Mesothelial cell of epicardium (in vitro differentiated cells): ENCODE results near the gene QARS1. TPM values are rescaled to one million over a fixed set of nuclear protein-coding genes. Genes with fewer than 3 reads are reported as not detected.
A peak's percentile ranks its signal among the peaks of the same experiment; 100 is the strongest.

Source experiments
- DNase-seq, 2 experiments: peaks; one replicate each; pipeline ENCODE4 v3.0.0; 2021; ENCODE audit warnings: low spot score in 2 of 2; ENCODE audit not compliant: unreplicated experiment in 2 of 2
- H3K27ac Mint-ChIP-seq: 2 replicates; pipeline ENCODE4 v1.8.0; 2021; ENCODE audit warnings: mixed read lengths
- H3K27me3 Mint-ChIP-seq: 2 replicates; pipeline ENCODE4 v1.8.0; 2021; ENCODE audit warnings: low read depth, mixed read lengths
- H3K36me3 Mint-ChIP-seq: 2 replicates; pipeline ENCODE4 v1.8.0; 2021; ENCODE audit warnings: mixed read lengths
- H3K4me1 Mint-ChIP-seq: 2 replicates; pipeline ENCODE4 v1.8.0; 2021; ENCODE audit warnings: mixed read lengths
- H3K4me3 Mint-ChIP-seq: 2 replicates; pipeline ENCODE4 v1.8.0; 2021; ENCODE audit warnings: mild to moderate bottlenecking, moderate library complexity, mixed read lengths
- H3K9me3 Mint-ChIP-seq: 2 replicates; pipeline ENCODE4 v1.8.0; 2021; ENCODE audit warnings: mixed read lengths
- CTCF ChIP-seq: fragments of 200-600 bp; sonication (generic); IDR thresholded peaks from one replicate; pipeline ENCODE4 v1.5.0; 2021; ENCODE audit warnings: antibody characterized with exemption; ENCODE audit not compliant: unreplicated experiment
- total RNA-seq: library from RNA; stranded (reverse); gene quantifications from 3 replicates; pipeline ENCODE4 v1.2.1, GENCODE V29; 2021

The QARS1 gene
- total RNA-seq, 1 donor from 2014 or later = 364 TPM

GRCh38 chr3:49108346-49108745 lies 3.8 kb upstream of the QARS1 start:
- Mint-ChIP-seq H3K9me3 (no peaks in the 10 kb centered on the region), H3K4me1 (peaks cover 21% of the 10 kb centered on the region)

GRCh38 chr3:49104052-49104426 lies 518 bp downstream of the QARS1 start:
- no peaks in the 10 kb centered on the region for H3K9me3 Mint-ChIP-seq
- peaks cover 24% of the 10 kb centered on the region for H3K4me1 Mint-ChIP-seq
- peaks cover 19% of the 10 kb centered on the region for H3K36me3 Mint-ChIP-seq
- no peaks in the 10 kb centered on the region for H3K27me3 Mint-ChIP-seq
- no peak for TF ChIP-seq CTCF
- DNase-seq = no peak
- H3K4me3 Mint-ChIP-seq = peak overlapping the region; percentile 98
- peak overlapping the region; percentile 97 for H3K27ac Mint-ChIP-seq

More at GRCh38 chr3:49108346-49108745, 3.8 kb upstream of the QARS1 start:
- Mint-ChIP-seq H3K27me3 (no peaks in the 10 kb centered on the region), H3K4me3 (no peak overlapping the region), H3K36me3 (peaks cover 21% of the 10 kb centered on the region), H3K27ac (no peak overlapping the region)
- TF ChIP-seq CTCF = no peak
- no peak for DNase-seq

GRCh38 chr3:49100046-49100615 lies 4.4 kb downstream of the QARS1 start:
- peaks cover 28% of the 10 kb centered on the region for H3K36me3 Mint-ChIP-seq
- no peak overlapping the region for H3K27ac Mint-ChIP-seq
- H3K4me3 Mint-ChIP-seq = no peak overlapping the region
- H3K4me1 Mint-ChIP-seq = peaks cover 16% of the 10 kb centered on the region
- no peaks in the 10 kb centered on the region for H3K9me3 Mint-ChIP-seq
- H3K27me3 Mint-ChIP-seq = no peaks in the 10 kb centered on the region
- DNase-seq = no peak
- TF ChIP-seq CTCF = no peak

- H3K27me3 Mint-ChIP-seq = no peaks in the 10 kb centered on the region
- TF ChIP-seq CTCF = no peak
- H3K4me3 Mint-ChIP-seq = no peak overlapping the region
- H3K9me3 Mint-ChIP-seq = no peaks in the 10 kb centered on the region
- no peak for DNase-seq
- peaks cover 28% of the 10 kb centered on the region for H3K36me3 Mint-ChIP-seq
- H3K4me1 Mint-ChIP-seq = peaks cover 9% of the 10 kb centered on the region
- H3K27ac Mint-ChIP-seq = peak overlapping the region; percentile 32
These were observed 5.5 kb downstream of the QARS1 start for GRCh38 chr3:49098910-49099630.

- H3K9me3 Mint-ChIP-seq = no peaks in the 10 kb centered on the region
- TF ChIP-seq CTCF = no peak
- no peak overlapping the region for H3K4me3 Mint-ChIP-seq
- peaks cover 28% of the 10 kb centered on the region for H3K36me3 Mint-ChIP-seq
- DNase-seq = no peak
- H3K4me1 Mint-ChIP-seq = peaks cover 3% of the 10 kb centered on the region
- no peaks in the 10 kb centered on the region for H3K27me3 Mint-ChIP-seq
- H3K27ac Mint-ChIP-seq = peak overlapping the region; percentile 32
These were observed 6.1 kb downstream of the QARS1 start for GRCh38 chr3:49098429-49098828.
